ENCODE measurements around the gene HPCAL1.
"Not testable (repeated sequence)": the region's sequence is repeated elsewhere in the genome, so short reads cannot be mapped to it uniquely, and the experiment has no call there.

The HPCAL1 gene

DNA sequence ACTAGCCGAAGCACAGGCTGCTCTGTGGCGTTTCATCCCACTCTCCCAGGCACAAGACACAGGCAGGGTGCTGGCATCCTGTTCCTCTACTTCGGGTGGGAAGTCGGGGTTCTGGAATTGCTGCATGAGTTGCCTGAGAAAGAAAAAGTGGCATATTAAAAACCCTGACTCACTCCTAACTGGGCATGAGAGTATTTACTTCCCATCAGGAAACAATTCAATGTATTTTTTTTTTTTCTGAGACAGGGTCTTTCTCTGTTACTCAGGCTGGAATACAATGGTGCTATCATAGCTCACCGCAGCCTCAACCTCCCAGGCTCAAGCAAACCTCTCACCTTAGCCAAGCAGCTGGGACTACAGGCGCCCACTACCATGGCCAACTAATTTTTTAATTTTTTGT lies 138.0 kb downstream of the HPCAL1 start:
- TF ChIP-seq JUND (IDR thresholded peaks at IDR 0.05; ENCODE audit: low read depth): no peak
- in situ Hi-C loops (cut with HindIII; ENCODE audit: low pct_unique_long_range_greater_than_20kb, low sequenced_read_pairs): no loop called here
- DNase-seq (ENCODE audit: low read depth in 1 of 2, low spot score in 1 of 2): no peak

DNA sequence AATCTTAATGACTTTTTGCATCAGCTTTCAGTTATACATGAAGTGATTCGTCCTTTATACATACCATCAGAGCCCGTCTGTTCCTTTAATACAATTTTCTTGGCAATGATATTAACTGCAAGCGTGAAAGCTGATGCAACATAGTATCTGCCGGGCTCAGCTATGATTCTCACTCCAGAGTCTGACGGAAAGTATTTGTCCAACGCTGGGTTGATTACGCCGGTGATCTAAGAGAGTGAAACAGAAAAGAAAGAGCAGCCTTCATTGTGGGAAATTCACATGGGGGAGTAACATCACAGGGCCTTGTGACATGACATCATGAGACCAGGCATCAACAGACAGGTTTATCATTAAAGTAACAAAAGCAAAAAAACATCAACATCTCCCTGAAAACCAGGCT lies 139.2 kb downstream of the HPCAL1 start:
- in situ Hi-C loops (cut with HindIII; ENCODE audit: low pct_unique_long_range_greater_than_20kb, low sequenced_read_pairs): no loop called here
- TF ChIP-seq JUND (IDR thresholded peaks at IDR 0.05; ENCODE audit: low read depth): no peak
- DNase-seq (ENCODE audit: low read depth in 1 of 2, low spot score in 1 of 2): no peak

DNA sequence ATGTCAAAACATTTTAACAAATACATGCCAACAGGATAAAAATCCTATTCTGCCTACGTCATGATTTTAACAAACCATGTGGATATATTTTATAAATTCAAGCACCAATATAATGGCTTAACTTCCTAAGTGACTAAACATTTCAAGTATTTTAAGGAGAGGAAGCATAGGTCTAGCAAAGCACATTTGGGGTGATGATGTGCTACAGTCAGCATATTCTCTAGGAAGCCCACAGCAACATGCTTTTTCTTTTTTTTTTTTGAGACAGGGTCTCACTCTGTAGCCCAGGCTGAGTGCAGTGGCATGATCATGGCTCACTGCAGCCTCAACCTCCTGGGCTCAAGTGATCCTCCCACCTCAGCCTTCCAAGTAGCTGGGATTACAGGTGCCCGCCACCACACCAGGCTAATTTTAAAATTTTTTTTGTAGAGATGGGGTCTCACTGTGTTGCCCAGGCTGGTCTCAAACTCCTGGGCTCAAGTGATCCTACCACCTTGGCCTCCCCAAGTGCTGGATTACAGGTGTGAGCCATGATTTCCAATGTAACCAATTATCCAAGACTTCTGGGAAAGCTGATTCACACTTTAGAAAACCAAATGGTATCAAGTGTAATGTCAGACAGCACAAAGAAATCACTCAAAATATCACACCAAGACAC lies 139.9 kb downstream of the HPCAL1 start:
- in situ Hi-C loops (cut with HindIII; ENCODE audit: low pct_unique_long_range_greater_than_20kb, low sequenced_read_pairs); DNase-seq (ENCODE audit: low read depth in 1 of 2, low spot score in 1 of 2): not testable (repeated sequence)

DNA sequence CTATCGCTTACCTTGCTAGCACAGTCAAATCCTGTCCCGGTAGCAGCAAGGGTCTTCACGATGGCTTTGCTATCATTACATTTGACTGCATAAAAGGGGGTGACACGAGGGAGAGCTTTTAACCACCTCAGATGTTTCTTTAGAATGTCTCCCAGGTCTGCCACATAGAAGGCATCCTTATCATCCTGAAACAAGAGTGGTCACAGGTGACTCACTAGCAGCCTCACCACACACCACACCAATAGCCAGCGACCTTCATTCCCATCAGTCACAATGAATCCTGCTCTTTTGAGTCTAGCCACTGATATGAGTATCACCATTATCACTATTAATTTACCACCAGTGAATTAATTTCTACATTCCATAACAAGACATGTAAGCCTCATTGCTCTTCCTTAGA lies 141.8 kb downstream of the HPCAL1 start:
- no peak for DNase-seq (ENCODE audit: low read depth in 1 of 2, low spot score in 1 of 2)
- in situ Hi-C loops (cut with HindIII; ENCODE audit: low pct_unique_long_range_greater_than_20kb, low sequenced_read_pairs): no loop called here
- TF ChIP-seq JUND (IDR thresholded peaks at IDR 0.05; ENCODE audit: low read depth): no peak

DNA sequence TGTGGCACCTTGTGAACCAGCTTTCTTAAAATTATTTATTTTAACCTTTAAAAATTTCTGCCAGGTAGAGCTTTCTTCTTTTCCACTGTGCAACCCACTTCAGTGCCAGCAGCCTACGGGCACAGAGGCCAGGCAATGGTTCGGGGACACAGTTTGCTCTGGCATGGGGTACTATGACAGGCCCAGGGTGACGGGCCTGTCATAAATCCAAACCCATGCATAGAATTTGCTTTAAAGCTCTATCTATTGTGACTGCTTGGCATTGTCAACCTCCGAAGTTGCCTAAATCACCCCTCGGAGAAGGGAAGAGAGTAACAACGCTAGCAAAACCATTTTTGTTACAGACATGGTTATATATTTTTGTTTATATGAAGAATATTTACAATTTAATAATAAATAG lies 143.9 kb downstream of the HPCAL1 start:
- in situ Hi-C loops (cut with HindIII; ENCODE audit: low pct_unique_long_range_greater_than_20kb, low sequenced_read_pairs): no loop called here
- no peak for DNase-seq (ENCODE audit: low read depth in 1 of 2, low spot score in 1 of 2)
- no peak for TF ChIP-seq JUND (IDR thresholded peaks at IDR 0.05; ENCODE audit: low read depth)

DNA sequence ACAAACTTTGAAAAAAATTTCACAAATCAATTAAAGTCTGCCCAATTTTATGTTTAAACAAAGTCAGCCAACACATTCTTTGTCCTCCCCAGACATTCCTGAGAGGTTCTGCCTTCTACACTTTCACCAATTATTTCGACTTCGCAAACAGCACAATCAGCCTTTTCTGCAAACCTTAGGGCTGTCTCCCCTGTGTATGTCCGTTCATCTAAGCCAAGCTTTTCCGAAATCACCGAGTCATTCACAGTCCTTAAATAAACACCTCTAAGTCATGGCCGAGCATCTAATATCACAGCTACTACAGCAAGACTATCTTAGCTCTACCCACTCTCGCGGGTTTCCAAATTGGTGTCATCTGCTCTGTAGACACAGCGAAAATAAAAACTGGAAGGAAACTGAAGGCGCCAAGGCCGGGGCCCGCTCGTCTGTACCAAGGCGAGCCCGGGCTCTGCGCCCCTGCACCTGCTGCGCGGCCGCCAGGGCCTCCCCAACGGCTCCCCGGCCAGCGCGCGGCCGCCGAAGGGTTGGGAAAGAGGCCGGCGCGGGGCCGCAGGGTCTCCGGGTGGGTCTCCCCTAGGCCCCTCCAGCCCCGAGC lies 144.7 kb downstream of the HPCAL1 start:
- no peak for TF ChIP-seq JUND (IDR thresholded peaks at IDR 0.05; ENCODE audit: low read depth)
- in situ Hi-C loops (cut with HindIII; ENCODE audit: low pct_unique_long_range_greater_than_20kb, low sequenced_read_pairs): no loop called here
- DNase-seq (ENCODE audit: low read depth in 1 of 2, low spot score in 1 of 2): no peak

DNA sequence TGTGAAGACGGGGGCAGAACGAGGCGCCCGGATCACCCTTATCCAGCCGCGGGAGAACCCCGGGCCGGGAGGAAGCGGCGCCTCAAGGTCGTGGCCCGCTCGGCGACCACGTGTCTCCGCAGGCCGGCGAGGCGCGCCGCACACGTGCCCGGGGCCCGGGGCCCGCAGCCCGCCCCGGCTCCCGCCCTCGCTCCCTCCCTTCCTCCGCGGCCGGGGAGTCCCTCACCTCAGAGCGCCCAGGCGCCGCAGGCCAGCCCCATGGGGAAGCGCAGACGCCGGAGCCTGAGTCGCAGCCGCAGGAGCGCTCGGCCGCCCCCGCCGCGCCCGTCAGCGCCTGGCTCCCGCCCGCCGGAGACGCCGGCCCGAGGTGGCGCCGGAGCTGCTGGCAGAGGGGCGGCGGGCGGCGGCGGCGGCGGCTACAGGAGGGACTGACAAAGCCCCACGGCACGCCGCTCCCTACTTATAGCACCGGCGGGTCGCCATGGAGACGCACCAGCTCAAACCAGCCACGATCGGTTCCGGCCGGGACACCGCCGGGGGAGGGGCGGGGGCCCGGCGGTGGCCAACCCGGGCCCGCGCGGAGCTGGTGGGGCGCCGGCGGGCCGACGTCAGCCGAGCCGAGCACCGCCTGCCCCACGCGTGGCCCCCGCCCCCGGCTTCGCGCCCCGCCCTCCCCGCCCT lies 145.3 kb downstream of the HPCAL1 start, which contains the start of gene ODC1:
ODC1 (minus strand) TSS at position 433 of the 681 bp plus-strand sequence. CDS start 3,295 bp downstream, outside the sequence.
- no peak for TF ChIP-seq JUND (IDR thresholded peaks at IDR 0.05; ENCODE audit: low read depth)
- in situ Hi-C loops (cut with HindIII; ENCODE audit: low pct_unique_long_range_greater_than_20kb, low sequenced_read_pairs): no loop called here
- DNase-seq (ENCODE audit: low read depth in 1 of 2, low spot score in 1 of 2): peak; percentile 64 to 86

DNA sequence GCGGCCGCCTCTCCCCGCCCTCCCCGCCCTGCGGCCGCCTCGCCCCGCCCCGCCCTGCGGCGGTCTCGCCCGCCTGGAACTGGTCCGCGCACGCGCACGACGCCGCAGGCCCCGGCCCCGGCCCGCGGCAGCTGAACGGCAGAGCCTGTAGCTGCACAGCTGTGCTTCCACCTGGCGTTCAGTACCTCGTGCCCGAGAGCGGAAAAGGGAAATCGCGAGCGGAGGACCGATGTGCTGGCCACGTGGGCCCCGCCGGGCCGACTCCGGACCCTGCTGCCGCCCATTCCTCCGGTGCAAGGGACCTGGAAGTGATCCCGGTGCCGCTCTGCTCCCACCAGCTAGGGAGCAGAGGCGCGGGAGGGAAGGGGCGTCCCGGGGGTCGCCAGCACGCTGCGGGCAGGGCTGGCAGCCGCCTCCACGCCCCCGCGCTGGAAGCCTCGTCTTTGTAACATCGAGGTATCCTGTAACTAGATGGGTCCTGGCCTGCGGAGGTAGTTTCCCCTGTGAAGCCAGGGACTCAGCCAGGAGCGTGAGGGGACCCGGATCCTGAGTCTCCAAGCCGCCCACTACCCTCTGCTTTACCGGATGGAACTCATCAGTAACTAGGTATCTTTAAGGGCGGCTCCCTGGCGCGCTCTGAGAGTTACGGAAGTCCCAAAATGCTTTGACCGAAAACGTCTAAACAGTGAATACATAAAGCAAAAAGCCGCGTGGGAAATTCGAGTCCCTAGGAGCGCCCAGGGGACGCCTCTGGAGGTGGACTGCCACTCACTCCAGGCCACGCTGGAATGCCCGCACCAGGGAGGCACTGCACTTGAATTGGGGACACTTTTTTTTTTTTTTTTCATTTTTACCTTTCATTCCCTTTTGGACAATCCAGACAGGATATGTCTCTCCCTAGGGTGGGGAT lies 146.1 kb downstream of the HPCAL1 start:
- in situ Hi-C loops (cut with HindIII; ENCODE audit: low pct_unique_long_range_greater_than_20kb, low sequenced_read_pairs): no loop called here
- TF ChIP-seq JUND (IDR thresholded peaks at IDR 0.05; ENCODE audit: low read depth): no peak
- peak in 1 of 2 experiments; percentile 71 for DNase-seq (ENCODE audit: low read depth in 1 of 2, low spot score in 1 of 2)

DNA sequence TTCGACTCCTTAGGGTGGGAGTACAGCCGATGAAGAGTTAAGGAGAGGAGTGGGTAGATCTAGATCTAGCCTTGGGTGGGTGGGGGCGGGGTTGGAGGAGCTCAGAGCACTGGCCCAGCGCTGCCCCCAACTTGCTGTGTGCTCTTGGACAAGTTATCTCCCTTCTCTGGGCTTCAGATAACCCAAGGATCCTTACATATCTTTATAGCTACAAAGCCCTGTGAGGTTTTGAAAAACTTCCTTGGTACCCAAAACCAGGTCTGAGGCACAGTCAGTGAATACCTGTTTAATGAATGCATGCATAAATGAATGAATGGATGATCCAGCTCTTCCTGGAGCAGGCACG lies 146.8 kb downstream of the HPCAL1 start:
- DNase-seq (ENCODE audit: low read depth in 1 of 2, low spot score in 1 of 2): no peak
- in situ Hi-C loops (cut with HindIII; ENCODE audit: low pct_unique_long_range_greater_than_20kb, low sequenced_read_pairs): no loop called here
- TF ChIP-seq JUND (IDR thresholded peaks at IDR 0.05; ENCODE audit: low read depth): no peak

DNA sequence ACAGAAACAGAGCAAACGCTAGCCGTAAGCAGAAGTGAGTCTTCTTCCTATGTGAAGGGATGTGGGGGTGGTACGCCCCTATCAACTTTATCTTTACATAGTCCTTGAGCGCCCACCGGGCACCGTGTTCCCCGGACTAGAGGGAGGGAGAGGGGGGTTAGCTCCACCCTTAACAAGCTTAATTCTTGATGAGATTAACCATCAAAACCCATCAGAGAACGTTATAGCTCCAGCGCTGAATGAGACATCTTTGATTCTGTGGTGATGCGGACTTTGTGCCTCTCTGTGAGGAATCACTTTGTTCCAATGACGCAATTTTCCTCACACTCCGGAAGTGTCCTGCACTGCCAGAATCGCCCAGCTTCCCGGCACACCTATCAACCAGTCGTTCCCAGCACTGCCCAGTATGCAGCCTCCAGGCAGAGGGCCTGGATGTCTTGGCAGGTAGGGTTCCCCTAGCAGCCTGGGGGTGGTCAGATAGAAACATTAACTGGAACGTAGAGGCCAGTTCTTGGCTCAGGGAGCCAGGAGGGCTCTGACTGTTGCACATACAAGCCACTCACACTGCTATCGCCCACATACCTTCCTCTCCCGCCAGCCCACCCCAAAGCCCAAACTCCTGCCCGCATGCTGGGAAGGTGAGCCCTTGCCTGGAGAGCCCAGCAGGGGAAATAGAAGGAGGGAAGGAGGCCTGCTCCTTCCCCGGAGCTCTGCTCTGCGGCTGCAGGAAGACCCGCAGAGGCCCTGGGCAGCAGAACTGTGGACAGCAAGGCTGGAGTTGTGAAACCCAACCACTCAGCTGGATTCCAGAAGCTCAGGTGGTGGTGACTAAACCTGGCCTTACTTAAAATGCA lies 147.4 kb downstream of the HPCAL1 start:
- DNase-seq (ENCODE audit: low read depth in 1 of 2, low spot score in 1 of 2): no peak
- in situ Hi-C loops (cut with HindIII; ENCODE audit: low pct_unique_long_range_greater_than_20kb, low sequenced_read_pairs): no loop called here
- TF ChIP-seq JUND (IDR thresholded peaks at IDR 0.05; ENCODE audit: low read depth): no peak

DNA sequence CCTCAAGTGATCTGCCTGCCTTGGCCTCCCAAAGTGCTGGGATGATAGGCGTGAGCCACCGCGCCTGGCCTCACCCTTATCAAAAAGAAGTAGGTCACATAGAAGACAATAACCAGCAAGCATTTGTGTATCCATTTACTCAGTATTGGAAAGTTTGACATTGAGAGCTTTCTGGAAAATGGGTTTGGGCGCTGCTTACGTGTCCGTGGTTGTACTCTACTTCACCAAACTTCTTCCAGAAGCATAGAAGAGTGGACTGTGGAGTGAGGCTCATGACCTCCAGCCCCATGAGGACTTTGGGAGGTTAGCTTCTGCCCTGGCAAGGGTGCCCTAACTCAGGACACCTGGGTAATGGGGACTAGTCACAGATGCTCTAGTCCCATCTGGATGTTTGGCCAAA lies 149.1 kb downstream of the HPCAL1 start:
- no peak for DNase-seq (ENCODE audit: low read depth in 1 of 2, low spot score in 1 of 2)
- in situ Hi-C loops (cut with HindIII; ENCODE audit: low pct_unique_long_range_greater_than_20kb, low sequenced_read_pairs): no loop called here
- no peak for TF ChIP-seq JUND (IDR thresholded peaks at IDR 0.05; ENCODE audit: low read depth)

DNA sequence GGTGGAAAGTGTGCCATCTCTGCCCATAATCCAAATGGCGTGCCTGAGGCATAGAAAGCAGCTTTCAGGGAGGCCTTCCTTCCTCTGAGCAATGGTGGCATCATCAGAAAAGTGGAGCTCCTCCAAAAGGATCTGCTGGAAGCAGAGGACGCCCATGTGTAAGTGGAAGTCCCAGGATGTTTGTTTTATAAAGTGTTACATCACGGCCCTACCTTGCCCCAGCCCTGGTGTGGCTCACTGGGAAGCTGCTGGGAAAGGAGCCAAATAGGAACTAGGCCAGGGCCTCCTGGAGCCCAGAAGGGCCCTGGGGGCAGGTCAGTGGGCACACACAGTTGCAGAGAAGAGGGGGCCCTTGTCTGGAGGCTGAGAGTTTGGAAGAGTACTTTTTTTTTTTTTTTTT lies 149.6 kb downstream of the HPCAL1 start:
- in situ Hi-C loops (cut with HindIII; ENCODE audit: low pct_unique_long_range_greater_than_20kb, low sequenced_read_pairs): no loop called here
- DNase-seq (ENCODE audit: low read depth in 1 of 2, low spot score in 1 of 2): peak; percentile 35 to 62

More for the DNA sequence above, 149.6 kb downstream of the HPCAL1 start:
- TF ChIP-seq JUND (IDR thresholded peaks at IDR 0.05; ENCODE audit: low read depth): no peak
